Psoas muscle (tissue), 8 donors: ENCODE measurements around the gene FAM117B. TPM values are rescaled to one million over a fixed set of nuclear protein-coding genes. Genes with fewer than 3 reads are reported as not detected.

Experiments used
- ATAC-seq, 4 donors: fragments of 200-7000 bp; cut with Tn5 transposase; one replicate each; pipeline ENCODE4 v1.9.1; 2020; ENCODE audit warnings: moderate library complexity in 3 of 4, mild to moderate bottlenecking in 2 of 4
- DNase-seq, 2 donors: peaks; one replicate each; pipeline ENCODE4 v3.0.0-alpha.2; 2020
- H3K27ac ChIP-seq: fragments of 200-600 bp; one replicate; pipeline ENCODE4 v1.8.0; 2022
- H3K27me3 ChIP-seq, 3 donors: fragments of 200-600 bp in 1 of 3; one replicate each; pipeline versions ENCODE4 v1.6.1 to v1.8.0; 2013 to 2022; ENCODE audit warnings: low read length in 2 of 3, mild to moderate bottlenecking in 2 of 3, moderate library complexity in 1 of 3; ENCODE audit not compliant: insufficient read depth in 3 of 3
- H3K36me3 ChIP-seq, 2 donors: fragments of 200-600 bp in 1 of 2; one replicate each; pipeline versions ENCODE4 v1.6.1 to v1.8.0; 2013 to 2022; ENCODE audit warnings: low read depth in 1 of 2, mild to moderate bottlenecking in 1 of 2, moderate library complexity in 1 of 2; ENCODE audit not compliant: insufficient read depth in 1 of 2
- H3K4me1 ChIP-seq: fragments of 200-600 bp; one replicate; pipeline ENCODE4 v1.8.0; 2022
- H3K4me3 ChIP-seq: fragments of 200-600 bp; one replicate; pipeline ENCODE4 v1.8.0; 2022; ENCODE audit warnings: mild to moderate bottlenecking
- H3K9me3 ChIP-seq: fragments of 200-600 bp; one replicate; pipeline ENCODE4 v1.8.0; 2022
- CTCF ChIP-seq: fragments of 200-600 bp; IDR thresholded peaks from one replicate; pipeline ENCODE4 v1.8.0; 2022; ENCODE audit warnings: antibody characterized with exemption
- WGBS, 3 donors: extraction: QIAGEN DNeasy Blood & Tissue Kit; methylation state at CpG; one replicate each; pipeline versions ENCODE4 v1.1.6 to v1.1.7; 2013; 5-methylcytosine and 5-hydroxymethylcytosine counted together
- intact Hi-C, 2 donors: fragments of 100-400 bp; cut with DNase I; formaldehyde crosslinking; loops; one replicate each; pipeline versions ENCODE4 v1.11.0 to v1.14.2; 2022
- polyA plus RNA-seq, 3 donors: library from polyadenylated mRNA; stranded (reverse); fragments of 200-250 nt; gene quantifications; one replicate each; pipeline ENCODE4 v1.2.3, GENCODE V29; 2013
- total RNA-seq, 4 donors: library from RNA; stranded (reverse); fragmentation: NEBNext Ultra II Directional in 2 of 4; extraction: Animal tissue kit (Norgen Biotek cat#: 25700) in 2 of 4; gene quantifications; one replicate each; pipeline versions ENCODE4 v1.2.1 to v1.2.4, GENCODE V29; 2021 to 2023
- donor health status: healthy with polysubstance abuse.
- donor health status: DM: no; HTN: no; CAD: no; lungs with moderate emphysema.
- donor health status: Bipolar disorder and iron deficiency.
- donor health status: healthy.
- donor health status: DM: yes; HTN: yes; CAD: no.
- donor health status: DM: no; HTN: no; CAD: no.
- donor health status: DM: no; HTN: no; CAD: no.
- donor health status: DM: yes; HTN: yes; CAD: no.

Gene FAM117B
- total and polyA plus RNA-seq, 7 donors: 0.31 to 2.4 (median 0.75) TPM

GRCh38 chr2:202774104-202774503 is 139.3 kb downstream of the FAM117B start:
- Histone ChIP-seq H3K4me1 (no peaks in the 10 kb centered on the region), H3K9me3 (no peaks in the 10 kb centered on the region), H3K36me3 (peaks cover 0 to 24% of the 10 kb centered on the region in 2 donors), H3K4me3 (no peak overlapping the region), H3K27me3 (no peaks in the 10 kb centered on the region), H3K27ac (no peak overlapping the region)
- WGBS, 3 donors: 89 to 92% (median 91%) methylated on average over 33 to 37 of the region's 37 CpGs
- no peak for TF ChIP-seq CTCF
- DNase-seq (no peak), ATAC-seq (no peak)
- intact Hi-C loops: no loop called here

- no peak overlapping the region for H3K27ac ChIP-seq
- no peaks in the 10 kb centered on the region for H3K9me3 ChIP-seq
- DNase-seq (no peak), ATAC-seq (no peak)
- 78 to 89% (median 86%) methylated on average over 2 of the region's 2 CpGs for WGBS, 3 donors
- no peaks in the 10 kb centered on the region for H3K27me3 ChIP-seq
- peaks cover 0 to 25% of the 10 kb centered on the region in 2 donors for H3K36me3 ChIP-seq
- no peak for TF ChIP-seq CTCF
- no peak overlapping the region for H3K4me3 ChIP-seq
- intact Hi-C loops: no loop called here
- H3K4me1 ChIP-seq: no peaks in the 10 kb centered on the region
Measured at GRCh38 chr2:202778217-202778616, 143.4 kb downstream of the FAM117B start.

- no peak for TF ChIP-seq CTCF
- no peaks in the 10 kb centered on the region for H3K27me3 ChIP-seq
- intact Hi-C loops: no loop called here
- H3K36me3 ChIP-seq: peaks cover 0 to 24% of the 10 kb centered on the region in 2 donors
- no peak overlapping the region for H3K4me3 ChIP-seq
- H3K27ac ChIP-seq: no peak overlapping the region
- peak in 1 of 4 donors; percentile 47 for ATAC-seq
- H3K9me3 ChIP-seq: no peaks in the 10 kb centered on the region
- DNase-seq: no peak
- no peaks in the 10 kb centered on the region for H3K4me1 ChIP-seq
Measured at GRCh38 chr2:202780514-202781021, 145.8 kb downstream of the FAM117B start.

- Histone ChIP-seq H3K4me3 (no peak overlapping the region), H3K36me3 (peaks cover 0 to 35% of the 10 kb centered on the region in 2 donors), H3K27me3 (no peaks in the 10 kb centered on the region), H3K4me1 (no peaks in the 10 kb centered on the region), H3K27ac (no peak overlapping the region), H3K9me3 (no peaks in the 10 kb centered on the region)
- WGBS, 3 donors: 62 to 71% (median 63%) methylated on average over 3 of the region's 3 CpGs
- DNase-seq (no peak), ATAC-seq (no peak)
- intact Hi-C loops: no loop called here
- no peak for TF ChIP-seq CTCF
Measured at GRCh38 chr2:202782940-202783558, 148.3 kb downstream of the FAM117B start.

- no peak for TF ChIP-seq CTCF
- 74 to 85% (median 85%) methylated on average over 2 of the region's 2 CpGs for WGBS, 3 donors
- H3K9me3 ChIP-seq: no peaks in the 10 kb centered on the region
- ATAC-seq: no peak
- H3K27ac ChIP-seq: no peak overlapping the region
- H3K4me1 ChIP-seq: no peaks in the 10 kb centered on the region
- H3K27me3 ChIP-seq: no peaks in the 10 kb centered on the region
- no peak for DNase-seq
- H3K4me3 ChIP-seq: no peak overlapping the region
- peaks cover 0 to 21% of the 10 kb centered on the region in 2 donors for H3K36me3 ChIP-seq
- intact Hi-C loops: no loop called here
Measured at GRCh38 chr2:202786842-202787241, 152.1 kb downstream of the FAM117B start.
